GM18517 (cell line): Measurements from ENCODE around the gene PPP1R3D.
"Not testable (repeated sequence)": the region's sequence is repeated elsewhere in the genome, so short reads cannot be mapped to it uniquely, and the experiment has no call there.

ENCODE experiments used
- ATAC-seq: cut with Tn5 transposase; IDR thresholded peaks from one replicate; pipeline ENCODE4 v1.9.1; 2021; ENCODE audit warnings: mild to moderate bottlenecking, moderate library complexity; ENCODE audit not compliant: unreplicated experiment

Gene PPP1R3D

DNA sequence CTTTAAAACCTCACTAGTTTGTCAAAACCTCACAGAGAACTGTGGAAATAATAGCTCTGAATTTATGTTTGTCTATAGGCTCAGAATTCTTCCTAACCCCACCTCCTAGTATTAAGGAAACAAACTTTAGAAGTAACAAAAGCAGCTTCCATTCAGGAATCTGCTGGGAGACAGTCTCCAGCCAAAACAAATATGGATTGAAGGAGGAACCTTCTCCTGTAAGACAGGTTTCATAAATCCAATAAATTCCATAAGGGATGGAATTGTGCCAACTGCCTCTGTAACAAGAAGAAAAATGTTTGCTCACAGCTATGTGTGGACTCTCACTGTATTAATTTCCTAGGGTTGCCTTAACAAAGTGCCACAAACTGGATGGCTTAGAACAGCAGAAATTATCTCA lies 14.2 kb downstream of the PPP1R3D start:
- ATAC-seq, result no peak

- no peak for ATAC-seq
These were observed 14.7 kb downstream of the PPP1R3D start for GRCh38 chr20:59925359-59925758.

- no peak for ATAC-seq
These were observed 16.6 kb downstream of the PPP1R3D start for GRCh38 chr20:59923514-59923913.

DNA sequence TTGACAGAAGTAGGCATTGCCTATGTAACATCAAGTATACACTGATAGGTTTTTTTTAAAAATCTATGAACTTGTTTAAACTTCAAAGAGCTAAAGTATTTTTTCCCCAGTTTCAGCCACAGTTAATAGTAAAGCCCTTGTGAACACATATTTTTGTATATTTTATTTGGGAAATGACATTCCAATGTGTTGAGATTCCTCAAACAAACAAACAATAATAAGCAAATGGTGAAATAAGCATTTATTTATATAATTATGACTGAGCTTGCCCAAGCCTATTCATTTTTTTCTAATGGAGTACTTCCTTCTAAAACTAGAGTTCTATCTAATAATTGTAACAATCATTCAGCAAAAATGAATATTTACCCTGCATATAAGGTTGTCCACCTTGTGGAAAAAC lies 19.2 kb downstream of the PPP1R3D start:
- ATAC-seq, result no peak

DNA sequence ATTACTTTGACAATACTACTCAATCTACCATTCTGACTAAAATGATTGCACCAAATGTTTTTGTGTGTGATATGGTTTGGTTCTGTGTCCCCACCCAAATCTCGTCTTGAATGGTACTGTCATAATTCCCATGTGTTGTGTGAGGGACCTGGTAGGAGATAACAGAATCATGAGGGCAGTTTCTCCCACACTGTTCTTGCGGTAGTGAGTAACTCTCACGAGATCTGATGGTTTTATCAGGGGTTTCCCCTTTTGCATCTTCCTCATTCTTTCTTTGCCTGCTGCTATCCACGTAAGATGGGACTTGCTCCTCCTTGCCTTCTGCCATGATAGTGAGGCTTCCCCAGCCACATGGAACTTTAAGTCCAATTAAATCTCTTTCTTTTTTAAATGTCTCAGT lies 27.5 kb downstream of the PPP1R3D start:
- ATAC-seq, result no peak

GRCh38 chr20:59911041-59911440 lies 29.1 kb downstream of the PPP1R3D start:
- no peak for ATAC-seq

- ATAC-seq, result no peak
These were observed 31.2 kb downstream of the PPP1R3D start for GRCh38 chr20:59908855-59909254.

DNA sequence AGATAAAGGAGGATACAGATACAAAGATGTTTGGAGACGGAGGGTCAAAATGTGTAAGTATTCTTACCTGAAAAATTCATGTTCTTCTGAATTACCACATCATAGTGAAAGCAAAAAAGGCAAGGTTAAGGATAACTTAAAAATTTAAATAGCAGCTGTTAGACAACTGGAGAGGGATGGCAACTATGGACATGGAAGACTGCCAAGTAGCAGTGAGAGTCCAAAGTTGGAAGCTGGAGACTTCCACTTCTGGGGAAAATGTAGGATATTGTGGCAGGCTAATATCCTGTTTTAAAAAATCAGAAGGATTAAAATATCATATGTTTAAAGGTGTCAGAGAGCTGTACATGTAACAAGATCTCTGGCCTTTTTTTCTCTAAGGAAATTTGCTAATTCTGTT lies 36.5 kb downstream of the PPP1R3D start:
- ATAC-seq, result no peak

- no peak for ATAC-seq
These were observed 37.6 kb downstream of the PPP1R3D start for GRCh38 chr20:59902470-59902869.

GRCh38 chr20:59895908-59896307 lies 44.2 kb downstream of the PPP1R3D start:
- ATAC-seq, result no peak

DNA sequence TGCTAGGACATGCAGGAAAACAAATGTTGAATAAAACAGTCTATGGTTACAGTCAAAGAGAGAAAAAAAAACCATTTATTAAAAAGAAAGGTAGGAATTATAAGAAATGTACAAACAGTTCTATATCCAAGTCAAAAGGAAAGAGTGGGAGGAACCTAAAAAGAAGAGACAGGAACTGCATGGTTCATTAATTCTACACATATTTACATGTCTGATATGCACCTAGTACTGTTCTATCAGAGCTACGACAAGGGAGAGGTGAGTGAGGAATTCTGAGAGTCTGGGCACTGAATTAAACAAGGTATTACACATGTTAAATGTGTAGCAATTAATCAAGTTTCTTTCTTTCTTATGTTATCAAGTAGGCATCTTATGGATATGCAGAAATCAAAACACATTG lies 48.5 kb downstream of the PPP1R3D start:
- ATAC-seq, result no peak

GRCh38 chr20:59890035-59890434 lies 50.1 kb downstream of the PPP1R3D start:
- not testable (repeated sequence) for ATAC-seq

DNA sequence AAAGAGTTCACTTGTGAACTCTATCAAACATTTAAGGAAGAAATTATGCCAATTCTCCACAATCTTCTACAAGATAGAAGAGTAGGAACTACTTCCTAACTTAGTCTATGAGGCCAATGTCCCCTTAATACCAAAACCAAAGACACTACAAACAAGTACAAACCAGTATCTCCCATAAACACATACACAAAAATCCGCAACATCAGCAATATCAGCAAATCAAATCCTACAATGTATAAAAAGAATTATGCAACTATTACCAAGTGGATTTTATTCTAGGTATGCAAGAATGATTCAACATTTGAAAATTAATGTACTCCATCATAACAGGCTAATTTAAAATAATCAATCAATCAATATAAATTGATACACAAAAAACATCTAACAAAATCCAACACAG lies 52.1 kb downstream of the PPP1R3D start:
- no peak for ATAC-seq
